A673 (cell line): ENCODE results near the gene MMD. TPM values are rescaled to one million over a fixed set of nuclear protein-coding genes. Genes with fewer than 3 reads are reported as not detected.

ENCODE experiments used
- BruUV-seq: library from RNA; stranded (reverse); fragments of 400-500 nt; replicated peaks from 2 replicates; lab custom pipeline; 2021; lab: Mats Ljungman, UMichigan
- CTCF ChIA-PET: fragments of 300-600 bp; sonication (Branson Sonifier 250); formaldehyde crosslinking; loops from one replicate; lab custom pipeline; 2022; ENCODE audit warnings: antibody characterized with exemption; lab: Charles Lee
- POLR2A ChIA-PET: fragments of 300-600 bp; sonication (Branson Sonifier 250); formaldehyde crosslinking; loops from one replicate; lab custom pipeline; 2022; ENCODE audit warnings: antibody characterized with exemption; ENCODE audit not compliant: low non-redundant PET; lab: Charles Lee
- DNase-seq: peaks from one replicate; pipeline ENCODE4 v3.0.0-alpha.2; 2015; ENCODE audit warnings: low spot score
- H3K27ac ChIP-seq: fragments of 200-600 bp; sonication (generic); 2 replicates; pipeline ENCODE4 v1.5.1; 2016; ENCODE audit warnings: mixed run types, low read depth, mild to moderate bottlenecking, mixed read lengths, antibody characterized with exemption, low read length; ENCODE audit not compliant: poor library complexity, severe bottlenecking
- H3K27me3 ChIP-seq: fragments of 200-600 bp; sonication (generic); replicated peaks from 2 replicates; pipeline ENCODE4 v1.6.1; 2017; ENCODE audit warnings: mixed run types, low read depth, mild to moderate bottlenecking, mixed read lengths, antibody characterized with exemption, low read length; ENCODE audit not compliant: insufficient read depth, poor library complexity
- H3K36me3 ChIP-seq: fragments of 200-600 bp; sonication (generic); 2 replicates; pipeline ENCODE4 v1.6.1; 2016; ENCODE audit warnings: mixed run types, mild to moderate bottlenecking, mixed read lengths, antibody characterized with exemption, low read length; ENCODE audit not compliant: insufficient read depth, poor library complexity, severe bottlenecking
- H3K4me1 ChIP-seq: fragments of 200-600 bp; sonication (generic); 2 replicates; pipeline ENCODE4 v1.6.1; 2017; ENCODE audit warnings: mixed run types, mild to moderate bottlenecking, mixed read lengths, antibody characterized with exemption, low read length; ENCODE audit not compliant: insufficient read depth, poor library complexity, severe bottlenecking
- H3K4me3 ChIP-seq: fragments of 200-600 bp; sonication (generic); 2 replicates; pipeline ENCODE4 v1.5.1; 2016; ENCODE audit warnings: low read depth, mixed run types, mild to moderate bottlenecking, mixed read lengths, low read length; ENCODE audit not compliant: poor library complexity, severe bottlenecking
- H3K9me3 ChIP-seq: fragments of 200-600 bp; sonication (generic); 2 replicates; pipeline ENCODE4 v1.6.1; 2016; ENCODE audit warnings: mixed run types, low read depth, mild to moderate bottlenecking, mixed read lengths, antibody characterized with exemption, low read length; ENCODE audit not compliant: poor library complexity, severe bottlenecking
- EZH2 ChIP-seq: fragments of 200-600 bp; sonication (generic); IDR thresholded peaks from 2 replicates; pipeline ENCODE4 v1.6.1; 2017; ENCODE audit warnings: borderline replicate concordance, low read depth, mild to moderate bottlenecking, mixed read lengths, antibody characterized with exemption, low read length; ENCODE audit not compliant: poor library complexity, severe bottlenecking
- intact Hi-C: fragments of 100-400 bp; cut with micrococcal nuclease; formaldehyde crosslinking; loops from one replicate; pipeline ENCODE4 v1.10.0; 2022; ENCODE audit not compliant: unreplicated experiment
- total RNA-seq: library from RNA; stranded (reverse); gene quantifications from 2 replicates; pipeline ENCODE4 v1.2.3, GENCODE V29; 2021
- TF ChIP-seq, protein P1 (sequence below): fragments of 300-800, 200-600 bp; sonication (generic); conservative IDR thresholded peaks from 2 replicates; pipeline ENCODE4 v1.5.1; 2017; ENCODE audit warnings: low read depth, mild to moderate bottlenecking, antibody characterized with exemption, low read length, moderate library complexity, mixed read lengths

MMD gene
- total RNA-seq, 1 experiment from 2014 or later, result 24.9 TPM

DNA sequence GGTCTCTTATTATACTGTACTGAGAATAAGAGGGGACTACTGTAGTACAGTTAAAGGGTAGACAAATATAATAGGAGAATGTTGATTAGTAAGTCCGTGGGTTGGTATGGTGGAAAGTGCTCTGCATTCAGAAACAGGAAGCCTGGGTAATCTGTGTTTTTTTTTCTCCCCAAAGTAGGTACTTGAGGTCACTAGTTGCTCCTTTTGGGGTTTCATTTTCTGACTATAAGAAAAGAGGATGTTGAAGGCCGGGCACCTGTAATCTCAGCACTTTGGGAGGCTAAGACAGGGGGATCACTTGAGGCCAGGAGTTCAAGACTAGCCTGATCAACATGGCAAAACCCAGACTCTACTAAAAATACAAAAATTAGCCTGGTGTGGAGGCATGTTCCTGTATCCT is 42.0 kb upstream of the MMD start:
- BruUV-seq, result no TSS peak
- no peak overlapping the region for H3K27ac ChIP-seq
- H3K36me3 ChIP-seq, result no peaks in the 10 kb centered on the region
- intact Hi-C loops, result no loop called here
- TF ChIP-seq EZH2, result no peak
- TF ChIP-seq, protein P1, sequence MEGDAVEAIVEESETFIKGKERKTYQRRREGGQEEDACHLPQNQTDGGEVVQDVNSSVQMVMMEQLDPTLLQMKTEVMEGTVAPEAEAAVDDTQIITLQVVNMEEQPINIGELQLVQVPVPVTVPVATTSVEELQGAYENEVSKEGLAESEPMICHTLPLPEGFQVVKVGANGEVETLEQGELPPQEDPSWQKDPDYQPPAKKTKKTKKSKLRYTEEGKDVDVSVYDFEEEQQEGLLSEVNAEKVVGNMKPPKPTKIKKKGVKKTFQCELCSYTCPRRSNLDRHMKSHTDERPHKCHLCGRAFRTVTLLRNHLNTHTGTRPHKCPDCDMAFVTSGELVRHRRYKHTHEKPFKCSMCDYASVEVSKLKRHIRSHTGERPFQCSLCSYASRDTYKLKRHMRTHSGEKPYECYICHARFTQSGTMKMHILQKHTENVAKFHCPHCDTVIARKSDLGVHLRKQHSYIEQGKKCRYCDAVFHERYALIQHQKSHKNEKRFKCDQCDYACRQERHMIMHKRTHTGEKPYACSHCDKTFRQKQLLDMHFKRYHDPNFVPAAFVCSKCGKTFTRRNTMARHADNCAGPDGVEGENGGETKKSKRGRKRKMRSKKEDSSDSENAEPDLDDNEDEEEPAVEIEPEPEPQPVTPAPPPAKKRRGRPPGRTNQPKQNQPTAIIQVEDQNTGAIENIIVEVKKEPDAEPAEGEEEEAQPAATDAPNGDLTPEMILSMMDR, result no peak
- H3K9me3 ChIP-seq, result no peaks in the 10 kb centered on the region
- no peak for DNase-seq
- H3K4me3 ChIP-seq, result no peak overlapping the region
- ChIA-PET CTCF (no interaction called here), POLR2A (no interaction called here)
- H3K27me3 ChIP-seq, result no peaks in the 10 kb centered on the region
- H3K4me1 ChIP-seq, result no peaks in the 10 kb centered on the region

- BruUV-seq, result no TSS peak
- Histone ChIP-seq H3K4me3 (no peak overlapping the region), H3K9me3 (no peaks in the 10 kb centered on the region), H3K4me1 (no peaks in the 10 kb centered on the region), H3K36me3 (no peaks in the 10 kb centered on the region), H3K27ac (no peak overlapping the region), H3K27me3 (no peaks in the 10 kb centered on the region)
- DNase-seq, result no peak
- CTCF ChIA-PET, result no interaction called here
- TF ChIP-seq, protein P1, result no peak
- no peak for TF ChIP-seq EZH2
- POLR2A ChIA-PET, result no interaction called here
- intact Hi-C loops, result no loop called here
These were observed 41.1 kb upstream of the MMD start for GRCh38 chr17:55462711-55463110.

GRCh38 chr17:55462234-55462633 is 40.6 kb upstream of the MMD start:
- POLR2A ChIA-PET, result no interaction called here
- no peaks in the 10 kb centered on the region for H3K9me3 ChIP-seq
- no peaks in the 10 kb centered on the region for H3K4me1 ChIP-seq
- no peaks in the 10 kb centered on the region for H3K27me3 ChIP-seq
- no peak overlapping the region for H3K27ac ChIP-seq
- DNase-seq, result no peak
- H3K4me3 ChIP-seq, result no peak overlapping the region
- BruUV-seq, result no TSS peak
- TF ChIP-seq, protein P1, result no peak
- TF ChIP-seq EZH2, result no peak
- intact Hi-C loops, result no loop called here
- CTCF ChIA-PET, result no interaction called here
- H3K36me3 ChIP-seq, result no peaks in the 10 kb centered on the region
